Endodermal cell (in vitro differentiated cells): Measurements from ENCODE around the gene TMOD2. TPM values are rescaled to one million over a fixed set of nuclear protein-coding genes. Genes with fewer than 3 reads are reported as not detected.

ENCODE experiments used
- DNase-seq: peaks from one replicate; pipeline ENCODE4 v3.0.0-alpha.2; 2017
- H3K27ac ChIP-seq: 2 replicates; pipeline ENCODE4 v1.5.1; 2013; ENCODE audit warnings: mild to moderate bottlenecking, low read depth, low read length, moderate library complexity
- H3K27me3 ChIP-seq: 2 replicates; pipeline ENCODE4 v1.6.1; 2013; ENCODE audit warnings: mild to moderate bottlenecking, low read length, moderate library complexity; ENCODE audit not compliant: insufficient read depth, control insufficient read depth, poor library complexity, severe bottlenecking
- H3K36me3 ChIP-seq: 2 replicates; pipeline ENCODE4 v1.7.0; 2013; ENCODE audit warnings: mild to moderate bottlenecking, low read length, moderate library complexity; ENCODE audit not compliant: control insufficient read depth, insufficient read depth
- H3K4me1 ChIP-seq: one replicate; pipeline ENCODE4 v1.7.0; 2013; ENCODE audit warnings: low read length; ENCODE audit not compliant: control insufficient read depth, insufficient read depth
- H3K4me3 ChIP-seq: 2 replicates; pipeline ENCODE4 v1.5.1; 2013; ENCODE audit warnings: mild to moderate bottlenecking, low read length, moderate library complexity
- H3K9ac ChIP-seq: 2 replicates; pipeline ENCODE4 v1.6.1; 2013; ENCODE audit warnings: mild to moderate bottlenecking, low read length, moderate library complexity; ENCODE audit not compliant: poor library complexity, severe bottlenecking; ENCODE audit errors: extremely low read depth
- H3K9me3 ChIP-seq: 2 replicates; pipeline ENCODE4 v1.6.1; 2013; ENCODE audit warnings: mild to moderate bottlenecking, low read length, moderate library complexity; ENCODE audit not compliant: control insufficient read depth
- H3K27ac Mint-ChIP-seq: 2 replicates; pipeline ENCODE4 v1.8.0; 2020; ENCODE audit warnings: mixed read lengths
- H3K27me3 Mint-ChIP-seq: 2 replicates; pipeline ENCODE4 v1.8.0; 2021; ENCODE audit warnings: mild to moderate bottlenecking, mixed read lengths; ENCODE audit not compliant: insufficient read depth
- H3K36me3 Mint-ChIP-seq: 2 replicates; pipeline ENCODE4 v1.8.0; 2020; ENCODE audit warnings: low read depth, mixed read lengths
- H3K4me1 Mint-ChIP-seq: 2 replicates; pipeline ENCODE4 v1.8.0; 2020; ENCODE audit warnings: mixed read lengths
- H3K4me3 Mint-ChIP-seq: 2 replicates; pipeline ENCODE4 v1.8.0; 2020; ENCODE audit warnings: mild to moderate bottlenecking, moderate library complexity, mixed read lengths
- H3K9me3 Mint-ChIP-seq: 2 replicates; pipeline ENCODE4 v1.8.0; 2020; ENCODE audit warnings: mild to moderate bottlenecking, mixed read lengths
- CTCF ChIP-seq: fragments of 200-600 bp; sonication (generic); conservative IDR thresholded peaks from 2 replicates; pipeline ENCODE4 v1.5.0; 2021; ENCODE audit warnings: antibody characterized with exemption, mild to moderate bottlenecking
- WGBS, 2 experiments: methylation state at CpG; one replicate each; pipeline versions ENCODE4 v1.1.5 to v1.1.7; 2013; ENCODE audit warnings: missing lambda C conversion rate in 2 of 2, mixed read lengths in 1 of 2; ENCODE audit not compliant: insufficient coverage in 1 of 2, insufficient read length in 1 of 2; 5-methylcytosine and 5-hydroxymethylcytosine counted together
- total RNA-seq, 2 donors: library from RNA; stranded (reverse); fragmentation: NEBNext Ultra II Directional in 1 of 2; extraction: Animal tissue kit (Norgen Biotek cat#: 25700) in 1 of 2; gene quantifications; 2 replicates in 1 of 2; 3 replicates in 1 of 2; pipeline ENCODE4 v1.2.1, GENCODE V29; 2021

The TMOD2 gene
- total RNA-seq, 2 donors from 2014 or later: 2.1 to 2.5 TPM

- Mint-ChIP-seq H3K9me3 (no peaks in the 10 kb centered on the region), H3K27me3 (no peaks in the 10 kb centered on the region), H3K36me3 (no peaks in the 10 kb centered on the region), H3K4me3 (no peak overlapping the region), H3K4me1 (no peaks in the 10 kb centered on the region), H3K27ac (no peak overlapping the region)
- no peaks in the 10 kb centered on the region for H3K36me3 ChIP-seq
- no peak for DNase-seq
- H3K4me3 ChIP-seq: no peak overlapping the region
- no peak for TF ChIP-seq CTCF
- 90 to 100% methylated on average over 1 to 2 of the region's 2 CpGs for WGBS, 2 experiments
- no peaks in the 10 kb centered on the region for H3K4me1 ChIP-seq
- no peak overlapping the region for H3K9ac ChIP-seq
- H3K27me3 ChIP-seq: no peaks in the 10 kb centered on the region
- H3K27ac ChIP-seq: no peak overlapping the region
- H3K9me3 ChIP-seq: no peaks in the 10 kb centered on the region
Measured at GRCh38 chr15:51812598-51812997, 61.2 kb downstream of the TMOD2 start.

- H3K9me3 ChIP-seq: no peaks in the 10 kb centered on the region
- H3K27ac ChIP-seq: no peak overlapping the region
- no peak overlapping the region for H3K4me3 ChIP-seq
- H3K9me3 Mint-ChIP-seq: no peaks in the 10 kb centered on the region
- no peak for DNase-seq
- H3K36me3 ChIP-seq: no peaks in the 10 kb centered on the region
- H3K4me3 Mint-ChIP-seq: no peak overlapping the region
- no peak overlapping the region for H3K9ac ChIP-seq
- no peak overlapping the region for H3K27ac Mint-ChIP-seq
- no peaks in the 10 kb centered on the region for H3K36me3 Mint-ChIP-seq
- TF ChIP-seq CTCF: no peak
- no peaks in the 10 kb centered on the region for H3K4me1 Mint-ChIP-seq
- no peaks in the 10 kb centered on the region for H3K4me1 ChIP-seq
- no peaks in the 10 kb centered on the region for H3K27me3 ChIP-seq
- 87 to 88% methylated on average over 2 to 3 of the region's 3 CpGs for WGBS, 2 experiments
- H3K27me3 Mint-ChIP-seq: no peaks in the 10 kb centered on the region
Measured at GRCh38 chr15:51814606-51815005, 63.2 kb downstream of the TMOD2 start.

- no peak overlapping the region for H3K27ac Mint-ChIP-seq
- no peak overlapping the region for H3K4me3 Mint-ChIP-seq
- H3K36me3 Mint-ChIP-seq: peaks cover 2% of the 10 kb centered on the region
- TF ChIP-seq CTCF: no peak
- DNase-seq: no peak
- Histone ChIP-seq H3K27me3 (no peaks in the 10 kb centered on the region), H3K27ac (no peak overlapping the region), H3K4me1 (no peaks in the 10 kb centered on the region), H3K9me3 (peaks cover 13% of the 10 kb centered on the region), H3K36me3 (no peaks in the 10 kb centered on the region), H3K4me3 (no peak overlapping the region), H3K9ac (no peak overlapping the region)
- H3K27me3 Mint-ChIP-seq: no peaks in the 10 kb centered on the region
- H3K9me3 Mint-ChIP-seq: peaks cover 11% of the 10 kb centered on the region
- no peaks in the 10 kb centered on the region for H3K4me1 Mint-ChIP-seq
Measured at GRCh38 chr15:51816611-51817010, 65.2 kb downstream of the TMOD2 start.
